H1 (cell line): Measurements from ENCODE around the gene CX3CL1. TPM values are rescaled to one million over a fixed set of nuclear protein-coding genes. Genes with fewer than 3 reads are reported as not detected.

Source experiments
- CTCF ChIA-PET: fragments of 300-600 bp; sonication (Branson Sonifier 250); formaldehyde crosslinking; loops from one replicate; lab custom pipeline; 2021; ENCODE audit not compliant: partially characterized antibody; lab: Charles Lee
- POLR2A ChIA-PET: fragments of 300-600 bp; sonication (Branson Sonifier 250); formaldehyde crosslinking; loops from one replicate; lab custom pipeline; 2021; ENCODE audit warnings: inconsistent platforms; ENCODE audit not compliant: partially characterized antibody; lab: Charles Lee
- DNase-seq, 2 experiments: peaks; one replicate each; pipeline versions ENCODE4 v3.0.0 to v3.0.0-alpha.2; 2010 to 2022; ENCODE audit warnings: low spot score in 2 of 2, low read depth in 1 of 2, mixed read lengths in 1 of 2
- FAIRE-seq: peaks from 2 replicates; lab custom pipeline; 2011; peaks lifted over from hg19 to GRCh38; lab: Jason Lieb, UNC
- H2AFZ ChIP-seq: 2 replicates; pipeline ENCODE4 v1.8.1; 2012; ENCODE audit warnings: low read length, inconsistent platforms
- H2AK5ac ChIP-seq: 2 replicates; pipeline ENCODE4 v1.6.1; 2013; ENCODE audit warnings: low read depth, low read length
- H2BK120ac ChIP-seq: replicated peaks from 2 replicates; pipeline ENCODE3; 2013; ENCODE audit warnings: low read depth, low read length, inconsistent platforms
- H2BK12ac ChIP-seq: 2 replicates; pipeline ENCODE4 v1.6.1; 2013; ENCODE audit warnings: low read depth, low read length
- H2BK15ac ChIP-seq: 2 replicates; pipeline ENCODE4 v1.6.1; 2013; ENCODE audit warnings: low read length
- H2BK20ac ChIP-seq: 2 replicates; pipeline ENCODE4 v1.6.1; 2013; ENCODE audit warnings: low read length
- H2BK5ac ChIP-seq: 2 replicates; pipeline ENCODE4 v1.6.1; 2013; ENCODE audit warnings: low read depth, low read length
- H3K14ac ChIP-seq: 2 replicates; pipeline ENCODE4 v1.6.1; 2013; ENCODE audit warnings: inconsistent platforms; ENCODE audit not compliant: insufficient read length
- H3K18ac ChIP-seq: 2 replicates; pipeline ENCODE4 v1.6.1; 2013; ENCODE audit warnings: low read length; ENCODE audit errors: extremely low read depth
- H3K23ac ChIP-seq: 2 replicates; pipeline ENCODE4 v1.6.1; 2013; ENCODE audit warnings: inconsistent platforms; ENCODE audit not compliant: insufficient read length
- H3K23me2 ChIP-seq: 2 replicates; pipeline ENCODE4 v1.6.1; 2013; ENCODE audit warnings: low read depth, low read length
- H3K27ac ChIP-seq: 2 replicates; pipeline ENCODE4 v1.6.1; 2011; ENCODE audit warnings: low read depth, low read length, inconsistent platforms
- H3K27me3 ChIP-seq, 4 experiments: replicated peaks in 1 of 4; 1 replicate in 1 of 4; 2 replicates in 3 of 4; pipeline versions ENCODE4 v1.6.1 to v1.8.1; 2011 to 2013; ENCODE audit warnings: low read length in 3 of 4, mild to moderate bottlenecking in 3 of 4, inconsistent platforms in 2 of 4, mixed read lengths in 2 of 4, moderate library complexity in 1 of 4; ENCODE audit not compliant: control insufficient read depth in 3 of 4, insufficient read depth in 3 of 4; ENCODE audit errors: extremely low read depth in 1 of 4
- H3K36me3 ChIP-seq, 4 experiments: 2 replicates each; pipeline versions ENCODE4 v1.6.1 to v1.8.1; 2011 to 2013; ENCODE audit warnings: mild to moderate bottlenecking in 4 of 4, low read length in 3 of 4, moderate library complexity in 2 of 4, control low read depth in 1 of 4, inconsistent platforms in 1 of 4; ENCODE audit not compliant: insufficient read depth in 4 of 4, control insufficient read depth in 2 of 4
- H3K4ac ChIP-seq: replicated peaks from 2 replicates; pipeline ENCODE3; 2013; ENCODE audit warnings: low read length, low read depth, mixed read lengths, inconsistent platforms; ENCODE audit not compliant: insufficient read length
- H3K4me1 ChIP-seq, 4 experiments: replicated peaks in 1 of 4; 1 replicate in 1 of 4; 2 replicates in 3 of 4; pipeline versions ENCODE4 v1.6.1 to v1.8.1; 2011 to 2013; ENCODE audit warnings: low read length in 3 of 4, inconsistent platforms in 2 of 4, mixed read lengths in 1 of 4; ENCODE audit not compliant: insufficient read depth in 4 of 4, control insufficient read depth in 3 of 4
- H3K4me2 ChIP-seq, 2 experiments: 2 replicates each; pipeline versions ENCODE4 v1.6.1 to v1.8.1; 2011 to 2013; ENCODE audit warnings: low read depth in 2 of 2, low read length in 2 of 2, control low read depth in 1 of 2, inconsistent platforms in 1 of 2, mild to moderate bottlenecking in 1 of 2; ENCODE audit not compliant: insufficient read depth in 1 of 2
- H3K4me3 ChIP-seq, 4 experiments: fragments of 200-600, 300-600 bp in 1 of 4; sonication (generic), shearing (Covaris generic), sonication (Bioruptor Twin) in 1 of 4; 2 replicates each; pipeline versions ENCODE4 v1.5.1 to v1.8.1; 2011 to 2016; ENCODE audit warnings: low read length in 4 of 4, low read depth in 3 of 4, control low read depth in 2 of 4, inconsistent platforms in 2 of 4, mild to moderate bottlenecking in 2 of 4, mixed read lengths in 1 of 4, moderate library complexity in 1 of 4; ENCODE audit not compliant: insufficient read depth in 2 of 4; ENCODE audit errors: extremely low read depth in 1 of 4
- H3K56ac ChIP-seq: replicated peaks from 2 replicates; pipeline ENCODE3; 2013; ENCODE audit warnings: low read depth, mild to moderate bottlenecking, mixed read lengths, low read length, inconsistent platforms; ENCODE audit not compliant: insufficient read length
- H3K79me1 ChIP-seq: 2 replicates; pipeline ENCODE4 v1.6.1; 2013; ENCODE audit warnings: low read depth, low read length, control low read depth
- H3K79me2 ChIP-seq, 2 experiments: 2 replicates each; pipeline versions ENCODE4 v1.6.1 to v1.8.1; 2012 to 2013; ENCODE audit warnings: low read length in 2 of 2, mild to moderate bottlenecking in 2 of 2, inconsistent platforms in 1 of 2; ENCODE audit not compliant: insufficient read depth in 2 of 2, control insufficient read depth in 1 of 2
- H3K9ac ChIP-seq, 4 experiments: replicated peaks in 1 of 4; 1 replicate in 1 of 4; 2 replicates in 3 of 4; pipeline versions ENCODE4 v1.6.1 to v1.8.1; 2011 to 2013; ENCODE audit warnings: low read depth in 3 of 4, low read length in 3 of 4, control low read depth in 2 of 4, mild to moderate bottlenecking in 2 of 4, moderate library complexity in 2 of 4, inconsistent platforms in 1 of 4; ENCODE audit errors: extremely low read depth in 1 of 4
- H3K9me3 ChIP-seq, 2 experiments: 2 replicates each; pipeline versions ENCODE4 v1.6.1 to v1.8.1; 2012 to 2013; ENCODE audit warnings: mild to moderate bottlenecking in 2 of 2, moderate library complexity in 2 of 2, control low read depth in 1 of 2, inconsistent platforms in 1 of 2, low read depth in 1 of 2, low read length in 1 of 2, mixed read lengths in 1 of 2; ENCODE audit not compliant: insufficient read depth in 2 of 2
- H4K20me1 ChIP-seq, 2 experiments: replicated peaks in 1 of 2; 2 replicates each; pipeline versions ENCODE3 to v1.8.1; 2011 to 2013; ENCODE audit warnings: inconsistent platforms in 2 of 2, low read length in 2 of 2, mild to moderate bottlenecking in 1 of 2; ENCODE audit not compliant: insufficient read depth in 2 of 2, control insufficient read depth in 1 of 2
- H4K5ac ChIP-seq: 2 replicates; pipeline ENCODE4 v1.6.1; 2013; ENCODE audit warnings: low read length, low read depth, mixed read lengths, inconsistent platforms; ENCODE audit not compliant: insufficient read length
- H4K8ac ChIP-seq: 2 replicates; pipeline ENCODE4 v1.8.0; 2013; ENCODE audit warnings: mild to moderate bottlenecking, moderate library complexity, low read length, inconsistent platforms; ENCODE audit not compliant: insufficient read depth; ENCODE audit errors: extremely low read depth
- H4K91ac ChIP-seq: replicated peaks from 2 replicates; pipeline ENCODE3; 2013; ENCODE audit warnings: low read length, mixed read lengths, inconsistent platforms; ENCODE audit not compliant: insufficient read length
- CBX8 ChIP-seq: fragments of 300-800, 300-1000 bp; sonication (generic); IDR thresholded peaks from 2 replicates; pipeline ENCODE4 v1.7.1; 2016; ENCODE audit warnings: low read depth, low read length, borderline replicate concordance
- WGBS, 2 experiments: shearing (Covaris generic) in 1 of 2; methylation state at CpG; one replicate each; pipeline versions ENCODE4 v1.1.6 to v1.1.7; 2013 to 2015; ENCODE audit warnings: low lambda C conversion rate in 2 of 2, mixed read lengths in 2 of 2, inconsistent platforms in 1 of 2, low coverage in 1 of 2, missing lambda C conversion rate in 1 of 2; ENCODE audit not compliant: insufficient replicate concordance in 2 of 2, insufficient coverage in 1 of 2, insufficient read length in 1 of 2; ENCODE audit errors: extremely low coverage in 1 of 2, missing lambda C conversion rate in 1 of 2; 5-methylcytosine and 5-hydroxymethylcytosine counted together
- polyA plus RNA-seq, 7 experiments: library from polyadenylated mRNA; depleted of rRNA in 3 of 7; stranded (reverse) in 5 of 7; unstranded in 2 of 7; fragments of >200 nt in 5 of 7; fragments of 200-250 nt in 2 of 7; gene quantifications; 1 replicate in 5 of 7; 2 replicates in 1 of 7; 4 replicates in 1 of 7; pipeline versions ENCODE4 v1.2.1 to v1.2.3, GENCODE V29; 2011 to 2013; ENCODE audit warnings: missing spikeins in 2 of 7, mixed read lengths in 2 of 7
- total RNA-seq: library from RNA; stranded (reverse); fragmentation: NEBNext Ultra II Directional; extraction: Animal tissue kit (Norgen Biotek cat#: 25700); gene quantifications from 2 replicates; pipeline ENCODE4 v1.2.1, GENCODE V29; 2021
- TF ChIP-seq, protein P1 (sequence below): IDR thresholded peaks from 2 replicates; pipeline ENCODE4 v1.6.1; 2011; ENCODE audit warnings: low read depth, mild to moderate bottlenecking, low read length; ENCODE audit not compliant: insufficient read depth

CX3CL1 gene
- total and polyA plus RNA-seq, 2 of the 8 experiments (the other 6 are each of a cell fraction or from before 2014, with no cell fraction given): 1.4 to 3.0 TPM

DNA sequence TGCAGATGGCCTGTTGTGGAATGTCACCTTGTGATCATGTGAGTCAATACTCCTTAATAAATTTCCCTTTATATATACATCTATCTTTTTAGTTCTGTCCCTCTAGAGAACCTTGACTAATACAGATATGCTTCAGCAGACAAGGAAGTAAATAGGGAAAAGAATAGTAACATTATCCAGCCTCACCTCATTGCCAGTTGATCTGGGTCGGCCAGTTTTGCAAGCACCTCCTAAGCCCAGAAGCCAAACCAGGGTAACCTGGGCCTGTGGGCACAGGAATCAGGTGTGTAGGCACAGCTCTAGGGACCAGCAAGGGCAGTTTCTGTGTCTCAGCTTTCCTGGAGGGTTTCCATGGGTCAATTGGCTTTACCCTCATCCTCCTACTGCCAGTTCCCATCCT, 20.4 kb downstream of the CX3CL1 start:
- Histone ChIP-seq H2BK120ac (no peak overlapping the region), H3K23ac (no peak overlapping the region), H3K23me2 (peaks cover 6% of the 10 kb centered on the region), H3K18ac (no peak overlapping the region), H4K91ac (no peak overlapping the region), H2AFZ (no peak overlapping the region), H3K56ac (no peak overlapping the region), H3K4me2 (no peak overlapping the region), H2BK12ac (no peak overlapping the region), H3K9me3 (no peaks in the 10 kb centered on the region), H3K9ac (no peak overlapping the region), H2BK15ac (no peak overlapping the region), H3K27ac (no peak overlapping the region), H3K14ac (no peak overlapping the region), H4K5ac (no peak overlapping the region), H2BK5ac (no peak overlapping the region), H4K20me1 (peaks cover 0 to 8% of the 10 kb centered on the region in 2 experiments), H2AK5ac (no peak overlapping the region), H3K4ac (no peak overlapping the region), H3K27me3 (no peaks in the 10 kb centered on the region; a peak in 1 of 7 replicates), H3K4me3 (no peak overlapping the region), H3K79me1 (no peaks in the 10 kb centered on the region), H3K79me2 (no peaks in the 10 kb centered on the region), H3K4me1 (no peaks in the 10 kb centered on the region), H4K8ac (no peak overlapping the region), H2BK20ac (no peak overlapping the region), H3K36me3 (no peaks in the 10 kb centered on the region)
- FAIRE-seq (no peak), DNase-seq (no peak)
- 73% methylated on average over 1 of the region's 1 CpG; no CpG with 5 or more reads in 1 of the 2 experiments for WGBS, 2 experiments
- ChIA-PET CTCF (interaction anchor here (0.9 to 12.3 kb wide), 2 partner anchors 11 to 26 kb away, joined by 3 to 71 read pairs; no protein-coding TSS in a partner anchor), POLR2A (no interaction called here)
- no peak for TF ChIP-seq CBX8
- TF ChIP-seq, protein P1, sequence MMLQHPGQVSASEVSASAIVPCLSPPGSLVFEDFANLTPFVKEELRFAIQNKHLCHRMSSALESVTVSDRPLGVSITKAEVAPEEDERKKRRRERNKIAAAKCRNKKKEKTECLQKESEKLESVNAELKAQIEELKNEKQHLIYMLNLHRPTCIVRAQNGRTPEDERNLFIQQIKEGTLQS: no peak
- TF ChIP-seq, all 59 proteins: peak for 0
